ENCODE data around the gene CHST8.

CHST8 gene

DNA sequence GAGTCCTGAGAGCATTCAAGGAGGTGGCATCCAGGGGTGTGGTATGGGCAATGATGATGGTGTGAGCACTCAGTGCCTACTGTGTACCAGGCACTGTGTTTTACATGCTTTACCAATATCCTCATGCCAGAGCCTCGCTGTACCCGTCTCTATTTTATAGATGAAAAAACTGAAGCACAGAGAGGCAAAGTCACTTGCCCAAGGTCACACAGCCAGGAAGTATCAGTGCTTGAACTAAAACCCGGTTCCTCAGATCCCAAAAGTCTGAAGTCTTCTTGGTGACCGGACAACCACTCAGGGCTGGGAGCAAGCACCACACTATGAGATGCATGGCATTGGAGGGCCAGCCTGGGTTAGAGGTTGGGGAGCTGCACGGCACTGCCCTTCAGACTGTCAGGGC is 84.1 kb downstream of the CHST8 start:
- Histone ChIP-seq H3K27ac (no peak overlapping the region), H3K36me3 (ENCODE audit: insufficient read depth, low read length) (no peaks in the 10 kb centered on the region), H3K4me3 (no peak overlapping the region), H3K9ac (ENCODE audit: insufficient read length) (no peak overlapping the region), H3K9me3 (ENCODE audit: low read depth, low read length) (no peaks in the 10 kb centered on the region)
- TF ChIP-seq FOXP2 (optimal IDR thresholded peaks at IDR 0.05; ENCODE audit: control extremely low read depth, extremely low read length, insufficient read depth), result no peak
- no peak for TF ChIP-seq POLR2AphosphoS5 (IDR thresholded peaks at IDR 0.05; ENCODE audit: borderline replicate concordance, low read depth, low read length)
- no peak for TF ChIP-seq EZH2 (IDR thresholded peaks at IDR 0.05)
- no peak for DNase-seq (ENCODE audit: low read depth, low spot score)

- no peak overlapping the region for H3K9ac ChIP-seq (ENCODE audit: insufficient read length)
- no peak overlapping the region for H3K4me3 ChIP-seq
- TF ChIP-seq FOXP2 (optimal IDR thresholded peaks at IDR 0.05; ENCODE audit: control extremely low read depth, extremely low read length, insufficient read depth) (no peak), POLR2AphosphoS5 (IDR thresholded peaks at IDR 0.05; ENCODE audit: borderline replicate concordance, low read depth, low read length) (no peak), EZH2 (IDR thresholded peaks at IDR 0.05) (no peak)
- no peak for DNase-seq (ENCODE audit: low read depth, low spot score)
- H3K36me3 ChIP-seq (ENCODE audit: insufficient read depth, low read length), result no peaks in the 10 kb centered on the region
- no peaks in the 10 kb centered on the region for H3K9me3 ChIP-seq (ENCODE audit: low read depth, low read length)
- H3K27ac ChIP-seq, result no peak overlapping the region
These were observed 84.9 kb downstream of the CHST8 start for GRCh38 chr19:33706631-33707030.

DNA sequence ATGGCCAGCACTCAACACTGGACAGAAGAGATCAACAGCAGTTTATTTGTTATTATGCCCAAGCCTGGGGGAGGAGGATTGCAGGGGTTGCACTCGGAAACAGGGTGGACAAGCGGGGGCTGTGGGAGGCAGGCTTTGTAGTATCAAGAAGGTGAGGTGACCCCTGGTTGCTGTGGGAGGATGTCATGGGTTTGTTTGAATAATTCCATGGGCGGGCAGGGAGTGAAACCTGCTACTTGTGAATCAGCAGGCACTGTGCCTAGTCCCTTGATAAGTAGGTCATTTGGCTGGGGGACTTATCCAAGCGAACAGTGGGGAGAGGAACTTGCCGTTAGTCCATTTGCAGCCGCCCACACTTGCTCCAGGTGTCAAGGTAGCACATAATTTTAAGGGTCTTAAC is 90.5 kb downstream of the CHST8 start:
- no peak for DNase-seq (ENCODE audit: low read depth, low spot score)
- Histone ChIP-seq H3K4me3 (no peak overlapping the region), H3K27ac (no peak overlapping the region), H3K9me3 (ENCODE audit: low read depth, low read length) (no peaks in the 10 kb centered on the region), H3K9ac (ENCODE audit: insufficient read length) (no peak overlapping the region), H3K36me3 (ENCODE audit: insufficient read depth, low read length) (no peaks in the 10 kb centered on the region)
- no peak for TF ChIP-seq POLR2AphosphoS5 (IDR thresholded peaks at IDR 0.05; ENCODE audit: borderline replicate concordance, low read depth, low read length)
- no peak for TF ChIP-seq EZH2 (IDR thresholded peaks at IDR 0.05)
- TF ChIP-seq FOXP2 (optimal IDR thresholded peaks at IDR 0.05; ENCODE audit: control extremely low read depth, extremely low read length, insufficient read depth), result no peak

GRCh38 chr19:33713194-33713593 is 91.4 kb downstream of the CHST8 start:
- H3K9ac ChIP-seq (ENCODE audit: insufficient read length), result no peak overlapping the region
- no peak overlapping the region for H3K27ac ChIP-seq
- no peak for DNase-seq (ENCODE audit: low read depth, low spot score)
- H3K4me3 ChIP-seq, result no peak overlapping the region
- TF ChIP-seq EZH2 (IDR thresholded peaks at IDR 0.05) (no peak), POLR2AphosphoS5 (IDR thresholded peaks at IDR 0.05; ENCODE audit: borderline replicate concordance, low read depth, low read length) (no peak), FOXP2 (optimal IDR thresholded peaks at IDR 0.05; ENCODE audit: control extremely low read depth, extremely low read length, insufficient read depth) (no peak)
- H3K9me3 ChIP-seq (ENCODE audit: low read depth, low read length), result no peaks in the 10 kb centered on the region
- H3K36me3 ChIP-seq (ENCODE audit: insufficient read depth, low read length), result no peaks in the 10 kb centered on the region

GRCh38 chr19:33714149-33714548 is 92.4 kb downstream of the CHST8 start:
- Histone ChIP-seq H3K9me3 (ENCODE audit: low read depth, low read length) (no peaks in the 10 kb centered on the region), H3K36me3 (ENCODE audit: insufficient read depth, low read length) (no peaks in the 10 kb centered on the region), H3K9ac (ENCODE audit: insufficient read length) (no peak overlapping the region), H3K4me3 (no peak overlapping the region), H3K27ac (no peak overlapping the region)
- TF ChIP-seq EZH2 (IDR thresholded peaks at IDR 0.05) (no peak), FOXP2 (optimal IDR thresholded peaks at IDR 0.05; ENCODE audit: control extremely low read depth, extremely low read length, insufficient read depth) (no peak), POLR2AphosphoS5 (IDR thresholded peaks at IDR 0.05; ENCODE audit: borderline replicate concordance, low read depth, low read length) (no peak)
- no peak for DNase-seq (ENCODE audit: low read depth, low spot score)

DNA sequence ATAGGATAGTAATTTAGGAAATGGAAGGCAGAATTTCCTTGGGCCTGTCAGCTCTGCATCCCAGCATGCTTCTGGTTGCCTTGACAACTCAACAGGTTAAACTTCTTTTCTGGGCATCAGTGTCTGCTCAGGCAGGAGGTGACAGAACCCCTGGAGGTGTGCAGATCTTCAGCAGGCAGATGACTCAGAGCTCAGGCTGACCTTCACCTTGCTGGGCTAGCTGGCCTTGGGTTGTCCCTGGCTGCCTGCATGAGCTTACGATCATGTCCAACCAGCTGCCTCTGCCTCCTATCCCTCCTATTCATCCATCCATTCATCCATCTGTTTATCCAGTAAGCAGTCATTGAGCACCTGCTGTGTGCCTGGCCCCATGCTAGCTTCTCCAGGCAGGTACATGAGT is 93.7 kb downstream of the CHST8 start:
- no peaks in the 10 kb centered on the region for H3K9me3 ChIP-seq (ENCODE audit: low read depth, low read length)
- H3K9ac ChIP-seq (ENCODE audit: insufficient read length), result no peak overlapping the region
- no peak for DNase-seq (ENCODE audit: low read depth, low spot score)
- H3K4me3 ChIP-seq, result no peak overlapping the region
- no peak overlapping the region for H3K27ac ChIP-seq
- no peaks in the 10 kb centered on the region for H3K36me3 ChIP-seq (ENCODE audit: insufficient read depth, low read length)
- no peak for TF ChIP-seq FOXP2 (optimal IDR thresholded peaks at IDR 0.05; ENCODE audit: control extremely low read depth, extremely low read length, insufficient read depth)
- TF ChIP-seq EZH2 (IDR thresholded peaks at IDR 0.05), result no peak
- TF ChIP-seq POLR2AphosphoS5 (IDR thresholded peaks at IDR 0.05; ENCODE audit: borderline replicate concordance, low read depth, low read length), result no peak

- no peaks in the 10 kb centered on the region for H3K9me3 ChIP-seq (ENCODE audit: low read depth, low read length)
- H3K36me3 ChIP-seq (ENCODE audit: insufficient read depth, low read length), result no peaks in the 10 kb centered on the region
- no peak overlapping the region for H3K9ac ChIP-seq (ENCODE audit: insufficient read length)
- no peak overlapping the region for H3K27ac ChIP-seq
- DNase-seq (ENCODE audit: low read depth, low spot score), result no peak
- H3K4me3 ChIP-seq, result no peak overlapping the region
- TF ChIP-seq EZH2 (IDR thresholded peaks at IDR 0.05) (no peak), FOXP2 (optimal IDR thresholded peaks at IDR 0.05; ENCODE audit: control extremely low read depth, extremely low read length, insufficient read depth) (no peak), POLR2AphosphoS5 (IDR thresholded peaks at IDR 0.05; ENCODE audit: borderline replicate concordance, low read depth, low read length) (no peak)
These were observed 96.1 kb downstream of the CHST8 start for GRCh38 chr19:33717878-33718277.

DNA sequence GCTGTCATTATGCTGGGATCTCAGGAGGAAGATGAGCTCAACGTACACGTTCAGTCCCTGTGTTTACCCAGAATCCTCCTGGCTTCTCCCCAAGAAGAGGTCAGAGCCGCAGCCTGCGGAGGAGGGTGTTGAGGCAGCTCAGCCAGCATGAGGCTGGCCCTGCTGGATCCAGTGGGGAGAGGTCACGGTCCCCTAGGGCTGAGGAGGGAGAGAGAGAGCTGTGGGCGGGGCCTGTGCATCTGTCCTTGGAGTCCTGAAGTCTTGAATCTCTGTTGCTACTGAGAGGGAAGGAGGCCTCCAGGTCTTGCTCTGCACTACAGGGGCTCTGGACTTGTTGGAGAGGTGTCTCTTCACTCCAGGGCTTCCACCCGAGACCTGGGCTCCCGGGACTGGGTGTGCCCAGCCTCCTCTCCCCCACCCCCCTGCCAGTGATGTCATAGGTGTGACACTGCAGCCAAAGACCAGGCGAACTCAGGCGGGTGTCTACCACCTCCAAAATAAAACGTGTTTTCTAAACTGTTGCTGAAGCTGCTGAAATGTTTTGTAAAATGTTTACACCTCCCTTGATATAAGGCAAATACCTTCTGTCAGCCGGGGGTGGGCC is 97.0 kb downstream of the CHST8 start:
- Histone ChIP-seq H3K27ac (no peak overlapping the region), H3K36me3 (ENCODE audit: insufficient read depth, low read length) (no peaks in the 10 kb centered on the region), H3K9me3 (ENCODE audit: low read depth, low read length) (no peaks in the 10 kb centered on the region), H3K9ac (ENCODE audit: insufficient read length) (no peak overlapping the region), H3K4me3 (no peak overlapping the region)
- TF ChIP-seq FOXP2 (optimal IDR thresholded peaks at IDR 0.05; ENCODE audit: control extremely low read depth, extremely low read length, insufficient read depth) (no peak), POLR2AphosphoS5 (IDR thresholded peaks at IDR 0.05; ENCODE audit: borderline replicate concordance, low read depth, low read length) (no peak), EZH2 (IDR thresholded peaks at IDR 0.05) (no peak)
- no peak for DNase-seq (ENCODE audit: low read depth, low spot score)
